C4-2B (cell line): Measurements from ENCODE around the gene ZNF286A.

Source experiments
- ZFX ChIP-seq: fragments of 450-650 bp; IDR thresholded peaks from 2 replicates; pipeline ENCODE4 v1.6.1; 2017
- TF ChIP-seq, protein P1 (sequence below): fragments of 450-650 bp; conservative IDR thresholded peaks from 2 replicates; pipeline ENCODE4 v1.5.1; 2017; ENCODE audit warnings: mild to moderate bottlenecking

DNA sequence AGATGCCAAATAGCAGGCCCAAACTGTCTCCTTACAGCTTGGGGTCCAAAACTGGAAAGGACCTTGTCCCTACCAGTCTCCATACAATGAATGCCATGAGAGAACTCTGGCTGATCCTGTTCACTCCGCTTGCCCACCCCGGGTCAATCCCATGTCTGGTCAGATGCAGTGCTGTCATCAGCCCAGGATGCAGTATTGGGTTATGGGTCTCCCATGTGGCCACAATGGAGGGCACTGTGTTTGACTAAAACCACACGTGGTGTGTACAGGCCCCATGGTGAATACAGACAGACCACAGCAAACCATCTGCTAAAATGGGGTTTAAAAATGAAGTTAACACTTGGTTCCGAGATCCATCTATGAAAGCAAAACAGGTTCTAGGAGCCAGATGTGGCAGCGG lies 35.9 kb upstream of the ZNF286A start:
- TF ChIP-seq, protein P1, sequence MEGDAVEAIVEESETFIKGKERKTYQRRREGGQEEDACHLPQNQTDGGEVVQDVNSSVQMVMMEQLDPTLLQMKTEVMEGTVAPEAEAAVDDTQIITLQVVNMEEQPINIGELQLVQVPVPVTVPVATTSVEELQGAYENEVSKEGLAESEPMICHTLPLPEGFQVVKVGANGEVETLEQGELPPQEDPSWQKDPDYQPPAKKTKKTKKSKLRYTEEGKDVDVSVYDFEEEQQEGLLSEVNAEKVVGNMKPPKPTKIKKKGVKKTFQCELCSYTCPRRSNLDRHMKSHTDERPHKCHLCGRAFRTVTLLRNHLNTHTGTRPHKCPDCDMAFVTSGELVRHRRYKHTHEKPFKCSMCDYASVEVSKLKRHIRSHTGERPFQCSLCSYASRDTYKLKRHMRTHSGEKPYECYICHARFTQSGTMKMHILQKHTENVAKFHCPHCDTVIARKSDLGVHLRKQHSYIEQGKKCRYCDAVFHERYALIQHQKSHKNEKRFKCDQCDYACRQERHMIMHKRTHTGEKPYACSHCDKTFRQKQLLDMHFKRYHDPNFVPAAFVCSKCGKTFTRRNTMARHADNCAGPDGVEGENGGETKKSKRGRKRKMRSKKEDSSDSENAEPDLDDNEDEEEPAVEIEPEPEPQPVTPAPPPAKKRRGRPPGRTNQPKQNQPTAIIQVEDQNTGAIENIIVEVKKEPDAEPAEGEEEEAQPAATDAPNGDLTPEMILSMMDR, result no peak
- no peak for TF ChIP-seq ZFX
